HEK293 (cell line): ENCODE data around the gene GCAT.

ENCODE experiments used
- CTCF ChIA-PET: fragments of 350-600 bp; formaldehyde crosslinking; extraction: SDS; loops from one replicate; lab custom pipeline; 2021; ENCODE audit warnings: antibody characterized with exemption; lab: Yijun Ruan, JAX
- POLR2A ChIA-PET: fragments of 300-600 bp; formaldehyde crosslinking; extraction: SDS; loops from one replicate; lab custom pipeline; 2020; ENCODE audit warnings: antibody characterized with exemption, inconsistent platforms; lab: Yijun Ruan, JAX
- H3K27ac ChIP-seq: fragments of 200-500 bp; sonication (Bioruptor generic); 2 replicates; pipeline ENCODE4 v1.5.1; 2014; ENCODE audit warnings: low read depth, low read length, control low read depth, inconsistent platforms; ENCODE audit errors: extremely low read depth
- H3K36me3 ChIP-seq, 2 experiments: fragments of 200-500 bp in 1 of 2; sonication (Bioruptor generic) in 1 of 2; 1 replicate in 1 of 2; 2 replicates in 1 of 2; pipeline ENCODE4 v1.5.1; 2014 to 2017; ENCODE audit warnings: inconsistent platforms in 2 of 2, low read length in 2 of 2; ENCODE audit not compliant: control insufficient read depth in 2 of 2, insufficient read depth in 1 of 2
- H3K4me1 ChIP-seq: fragments of 200-500 bp; sonication (Bioruptor generic); 2 replicates; pipeline ENCODE4 v1.5.1; 2014; ENCODE audit warnings: mild to moderate bottlenecking, low read length, inconsistent platforms; ENCODE audit not compliant: control insufficient read depth, insufficient read depth
- H3K4me3 ChIP-seq: 2 replicates; pipeline ENCODE4 v1.5.1; 2011; ENCODE audit warnings: low read depth, mild to moderate bottlenecking, control low read depth, low read length, moderate library complexity
- H3K9me3 ChIP-seq: fragments of 200-500 bp; sonication (Bioruptor generic); 2 replicates; pipeline ENCODE4 v1.5.1; 2014; ENCODE audit warnings: low read depth, low read length, inconsistent platforms; ENCODE audit not compliant: control insufficient read depth, insufficient read depth
- BCL11A ChIP-seq: fragments of 450-650 bp; formaldehyde crosslinking; IDR thresholded peaks from 2 replicates; pipeline ENCODE4 v1.5.1; 2016; ENCODE audit warnings: low read depth, missing biosample characterization, missing genetic modification characterization
- GLIS2 ChIP-seq: fragments of 450-650 bp; formaldehyde crosslinking; IDR thresholded peaks from 2 replicates; pipeline ENCODE4 v1.5.1; 2016; ENCODE audit warnings: missing biosample characterization, missing genetic modification characterization
- MZF1 ChIP-seq: fragments of 450-650 bp; formaldehyde crosslinking; IDR thresholded peaks from 2 replicates; pipeline ENCODE4 v1.5.1; 2017; ENCODE audit warnings: missing biosample characterization, missing genetic modification characterization, borderline replicate concordance
- OSR2 ChIP-seq: fragments of 450-650 bp; formaldehyde crosslinking; IDR thresholded peaks from 2 replicates; pipeline ENCODE4 v1.5.1; 2016; ENCODE audit warnings: missing biosample characterization, missing genetic modification characterization
- REST ChIP-seq: fragments of 450-650 bp; formaldehyde crosslinking; IDR thresholded peaks from 2 replicates; pipeline ENCODE4 v1.5.1; 2016; ENCODE audit warnings: missing biosample characterization, missing genetic modification characterization
- SALL2 ChIP-seq: fragments of 450-650 bp; formaldehyde crosslinking; IDR thresholded peaks from 2 replicates; pipeline ENCODE4 v1.5.0; 2017; ENCODE audit warnings: missing biosample characterization, mild to moderate bottlenecking, missing genetic modification characterization, borderline replicate concordance
- SP2 ChIP-seq: fragments of 450-650 bp; formaldehyde crosslinking; IDR thresholded peaks from 2 replicates; pipeline ENCODE4 v1.5.1; 2016; ENCODE audit warnings: missing biosample characterization, missing genetic modification characterization
- ZBTB1 ChIP-seq: fragments of 450-650 bp; formaldehyde crosslinking; IDR thresholded peaks from 2 replicates; pipeline ENCODE4 v1.5.1; 2016; ENCODE audit warnings: missing biosample characterization, missing genetic modification characterization
- ZNF121 ChIP-seq: fragments of 450-650 bp; formaldehyde crosslinking; IDR thresholded peaks from 2 replicates; pipeline ENCODE4 v1.5.1; 2016; ENCODE audit warnings: missing biosample characterization, missing genetic modification characterization
- ZNF140 ChIP-seq: fragments of 450-650 bp; formaldehyde crosslinking; IDR thresholded peaks from 2 replicates; pipeline ENCODE4 v1.5.1; 2016; ENCODE audit warnings: missing biosample characterization, missing genetic modification characterization
- ZNF266 ChIP-seq: fragments of 450-650 bp; formaldehyde crosslinking; IDR thresholded peaks from 2 replicates; pipeline ENCODE4 v1.5.1; 2016; ENCODE audit warnings: missing biosample characterization, missing genetic modification characterization, low read depth
- ZNF416 ChIP-seq: fragments of 450-650 bp; formaldehyde crosslinking; IDR thresholded peaks from 2 replicates; pipeline ENCODE4 v1.5.1; 2016; ENCODE audit warnings: missing biosample characterization, missing genetic modification characterization
- ZNF544 ChIP-seq: fragments of 450-650 bp; formaldehyde crosslinking; IDR thresholded peaks from 2 replicates; pipeline ENCODE4 v1.5.0; 2017; ENCODE audit warnings: missing biosample characterization, missing genetic modification characterization
- ZNF558 ChIP-seq: fragments of 450-650 bp; formaldehyde crosslinking; IDR thresholded peaks from 2 replicates; pipeline ENCODE4 v1.5.1; 2016; ENCODE audit warnings: missing biosample characterization, missing genetic modification characterization
- ZNF561 ChIP-seq: fragments of 450-650 bp; IDR thresholded peaks from 2 replicates; pipeline ENCODE4 v1.5.1; 2018; ENCODE audit warnings: missing biosample characterization, missing genetic modification characterization, borderline replicate concordance
- ZNF768 ChIP-seq: fragments of 450-650 bp; formaldehyde crosslinking; IDR thresholded peaks from 2 replicates; pipeline ENCODE4 v1.5.1; 2018; ENCODE audit warnings: missing biosample characterization, mild to moderate bottlenecking, missing genetic modification characterization
- ZNF776 ChIP-seq: fragments of 450-650 bp; formaldehyde crosslinking; IDR thresholded peaks from 2 replicates; pipeline ENCODE4 v1.5.0; 2017; ENCODE audit warnings: missing biosample characterization, missing genetic modification characterization, borderline replicate concordance
- TF ChIP-seq, protein P1 (sequence below): fragments of 450-650 bp; formaldehyde crosslinking; IDR thresholded peaks from 2 replicates; pipeline ENCODE4 v1.5.1; 2016; ENCODE audit warnings: missing biosample characterization, missing genetic modification characterization
- TF ChIP-seq, protein P2 (sequence below): fragments of 450-650 bp; formaldehyde crosslinking; IDR thresholded peaks from 2 replicates; pipeline ENCODE4; 2016; ENCODE audit warnings: missing biosample characterization, missing genetic modification characterization

GCAT gene

GRCh38 chr22:37809672-37810333 is 2.1 kb downstream of the GCAT start (continued):
- TF ChIP-seq ZNF416 (tag by site-specific recombination): no peak
- no peak for TF ChIP-seq ZNF266 (tag by site-specific recombination)
- no peak for TF ChIP-seq SP2 (tag by site-specific recombination)
- no peak for TF ChIP-seq SALL2 (tag by site-specific recombination)
- TF ChIP-seq ZNF558: no peak
- no peak for TF ChIP-seq OSR2 (tag by site-specific recombination)
- TF ChIP-seq, protein P1, sequence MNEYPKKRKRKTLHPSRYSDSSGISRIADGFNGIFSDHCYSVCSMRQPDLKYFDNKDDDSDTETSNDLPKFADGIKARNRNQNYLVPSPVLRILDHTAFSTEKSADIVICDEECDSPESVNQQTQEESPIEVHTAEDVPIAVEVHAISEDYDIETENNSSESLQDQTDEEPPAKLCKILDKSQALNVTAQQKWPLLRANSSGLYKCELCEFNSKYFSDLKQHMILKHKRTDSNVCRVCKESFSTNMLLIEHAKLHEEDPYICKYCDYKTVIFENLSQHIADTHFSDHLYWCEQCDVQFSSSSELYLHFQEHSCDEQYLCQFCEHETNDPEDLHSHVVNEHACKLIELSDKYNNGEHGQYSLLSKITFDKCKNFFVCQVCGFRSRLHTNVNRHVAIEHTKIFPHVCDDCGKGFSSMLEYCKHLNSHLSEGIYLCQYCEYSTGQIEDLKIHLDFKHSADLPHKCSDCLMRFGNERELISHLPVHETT (tag by site-specific recombination): no peak

DNA sequence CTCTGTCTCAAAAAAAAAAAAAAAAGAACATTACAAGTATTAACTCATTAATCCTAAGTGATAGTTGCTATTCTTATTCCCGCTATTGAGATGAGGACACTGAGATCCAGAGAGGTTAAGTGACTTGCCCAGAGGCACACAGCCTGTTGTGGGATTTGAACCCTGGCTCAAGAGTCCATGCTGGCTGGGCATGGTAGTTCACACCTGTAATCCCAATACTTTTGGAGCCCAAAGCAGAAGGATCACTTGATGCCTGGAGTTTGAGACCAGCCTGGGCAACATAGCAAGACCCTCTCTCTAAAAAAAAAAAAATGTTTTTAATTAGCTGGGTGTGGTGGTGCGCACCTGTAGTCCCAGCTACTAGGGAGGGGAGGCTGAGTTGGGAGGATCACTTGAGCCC is 4.1 kb downstream of the GCAT start:
- Histone ChIP-seq H3K9me3 (no peaks in the 10 kb centered on the region), H3K4me3 (no peak overlapping the region), H3K27ac (no peak overlapping the region), H3K36me3 (peaks cover 0 to 23% of the 10 kb centered on the region in 2 experiments; a peak in 2 of 3 replicates), H3K4me1 (peaks cover under 1% of the 10 kb centered on the region; the same call in 1 of the 2 replicates)
- ChIA-PET CTCF (no interaction called here), POLR2A (no interaction called here)
- 0 out of 2 replicates have a peak, but pooled peaks have one; percentile 28 for TF ChIP-seq ZNF768 (tag by site-specific recombination)
- TF ChIP-seq ZNF121 (tag by site-specific recombination): peak; percentile 88
- no peak for TF ChIP-seq ZNF776 (tag by site-specific recombination)
- no peak for TF ChIP-seq ZNF140
- TF ChIP-seq OSR2 (tag by site-specific recombination): no peak
- no peak for TF ChIP-seq ZNF561
- TF ChIP-seq, all 188 proteins: peak for 2

GRCh38 chr22:37812869-37813678 is 5.3 kb downstream of the GCAT start:
- ChIA-PET POLR2A (no interaction called here), CTCF (interaction anchor here (0.7 kb wide), 1 partner anchor 48 kb away, joined by 3 read pairs; no protein-coding TSS in a partner anchor)
- Histone ChIP-seq H3K4me1 (peaks cover 3% of the 10 kb centered on the region; the same call in 1 of the 2 replicates), H3K4me3 (no peak overlapping the region), H3K36me3 (peaks cover 0 to 23% of the 10 kb centered on the region in 2 experiments; a peak in 2 of 3 replicates), H3K27ac (no peak overlapping the region), H3K9me3 (no peaks in the 10 kb centered on the region)
- TF ChIP-seq ZBTB1 (tag by site-specific recombination) (no peak), MZF1 (tag by site-specific recombination) (no peak)
- TF ChIP-seq, protein P2, sequence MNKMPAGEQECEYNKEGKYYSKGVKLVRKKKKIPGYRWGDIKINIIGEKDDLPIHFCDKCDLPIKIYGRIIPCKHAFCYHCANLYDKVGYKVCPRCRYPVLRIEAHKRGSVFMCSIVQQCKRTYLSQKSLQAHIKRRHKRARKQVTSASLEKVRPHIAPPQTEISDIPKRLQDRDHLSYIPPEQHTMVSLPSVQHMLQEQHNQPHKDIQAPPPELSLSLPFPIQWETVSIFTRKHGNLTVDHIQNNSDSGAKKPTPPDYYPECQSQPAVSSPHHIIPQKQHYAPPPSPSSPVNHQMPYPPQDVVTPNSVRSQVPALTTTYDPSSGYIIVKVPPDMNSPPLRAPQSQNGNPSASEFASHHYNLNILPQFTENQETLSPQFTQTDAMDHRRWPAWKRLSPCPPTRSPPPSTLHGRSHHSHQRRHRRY (tag by site-specific recombination): no peak

DNA sequence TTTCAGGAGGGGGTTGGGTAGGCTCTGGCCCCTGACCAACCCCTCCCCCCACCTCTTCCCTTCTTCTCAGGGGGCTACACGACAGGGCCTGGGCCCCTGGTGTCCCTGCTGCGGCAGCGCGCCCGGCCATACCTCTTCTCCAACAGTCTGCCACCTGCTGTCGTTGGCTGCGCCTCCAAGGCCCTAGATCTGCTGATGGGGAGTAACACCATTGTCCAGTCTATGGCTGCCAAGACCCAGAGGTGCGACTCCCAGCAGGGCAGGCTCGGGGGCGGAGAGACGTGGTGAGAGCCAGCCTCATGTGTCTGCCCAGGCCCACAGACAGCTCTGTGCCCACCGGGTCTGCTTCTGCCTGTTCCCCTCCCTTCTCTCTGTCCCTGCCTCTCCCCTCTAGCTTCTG is 7.9 kb downstream of the GCAT start:
- H3K9me3 ChIP-seq: no peaks in the 10 kb centered on the region
- H3K36me3 ChIP-seq: peaks cover 0 to 18% of the 10 kb centered on the region in 2 experiments; a peak in 2 of 3 replicates
- no peak overlapping the region for H3K4me3 ChIP-seq
- H3K4me1 ChIP-seq: peaks cover 3% of the 10 kb centered on the region; the same call in 1 of the 2 replicates
- TF ChIP-seq GLIS2 (tag by site-specific recombination) (0 out of 2 replicates have a peak, but pooled peaks have one; percentile 18), REST (no peak), BCL11A (tag by site-specific recombination) (no peak), ZNF544 (tag by site-specific recombination) (no peak)
- H3K27ac ChIP-seq: no peak overlapping the region
- ChIA-PET CTCF (interaction anchor here (0.6 to 8.1 kb wide), 8 partner anchors 7 to 1017 kb away, joined by 3 to 208 read pairs (median 6); partner anchors contain the start of gene GCAT), POLR2A (interaction anchor here (0.6 to 2.2 kb wide), 3 partner anchors 8 to 52 kb away, joined by 3 to 9 read pairs (median 5); partner anchors contain the start of genes ANKRD54 and GCAT)
